A673 (cell line): ENCODE data around the gene VPS13D. TPM values are rescaled to one million over a fixed set of nuclear protein-coding genes. Genes with fewer than 3 reads are reported as not detected.

Experiments used
- BruUV-seq: library from RNA; stranded (reverse); fragments of 400-500 nt; replicated peaks from 2 replicates; lab custom pipeline; 2021; lab: Mats Ljungman, UMichigan
- CTCF ChIA-PET: fragments of 300-600 bp; sonication (Branson Sonifier 250); formaldehyde crosslinking; loops from one replicate; lab custom pipeline; 2022; ENCODE audit warnings: antibody characterized with exemption; lab: Charles Lee
- POLR2A ChIA-PET: fragments of 300-600 bp; sonication (Branson Sonifier 250); formaldehyde crosslinking; loops from one replicate; lab custom pipeline; 2022; ENCODE audit warnings: antibody characterized with exemption; ENCODE audit not compliant: low non-redundant PET; lab: Charles Lee
- DNase-seq: peaks from one replicate; pipeline ENCODE4 v3.0.0-alpha.2; 2015; ENCODE audit warnings: low spot score
- H3K27ac ChIP-seq: fragments of 200-600 bp; sonication (generic); 2 replicates; pipeline ENCODE4 v1.5.1; 2016; ENCODE audit warnings: mixed run types, low read depth, mild to moderate bottlenecking, mixed read lengths, antibody characterized with exemption, low read length; ENCODE audit not compliant: poor library complexity, severe bottlenecking
- H3K27me3 ChIP-seq: fragments of 200-600 bp; sonication (generic); replicated peaks from 2 replicates; pipeline ENCODE4 v1.6.1; 2017; ENCODE audit warnings: mixed run types, low read depth, mild to moderate bottlenecking, mixed read lengths, antibody characterized with exemption, low read length; ENCODE audit not compliant: insufficient read depth, poor library complexity
- H3K36me3 ChIP-seq: fragments of 200-600 bp; sonication (generic); 2 replicates; pipeline ENCODE4 v1.6.1; 2016; ENCODE audit warnings: mixed run types, mild to moderate bottlenecking, mixed read lengths, antibody characterized with exemption, low read length; ENCODE audit not compliant: insufficient read depth, poor library complexity, severe bottlenecking
- H3K4me1 ChIP-seq: fragments of 200-600 bp; sonication (generic); 2 replicates; pipeline ENCODE4 v1.6.1; 2017; ENCODE audit warnings: mixed run types, mild to moderate bottlenecking, mixed read lengths, antibody characterized with exemption, low read length; ENCODE audit not compliant: insufficient read depth, poor library complexity, severe bottlenecking
- H3K4me3 ChIP-seq: fragments of 200-600 bp; sonication (generic); 2 replicates; pipeline ENCODE4 v1.5.1; 2016; ENCODE audit warnings: low read depth, mixed run types, mild to moderate bottlenecking, mixed read lengths, low read length; ENCODE audit not compliant: poor library complexity, severe bottlenecking
- H3K9me3 ChIP-seq: fragments of 200-600 bp; sonication (generic); 2 replicates; pipeline ENCODE4 v1.6.1; 2016; ENCODE audit warnings: mixed run types, low read depth, mild to moderate bottlenecking, mixed read lengths, antibody characterized with exemption, low read length; ENCODE audit not compliant: poor library complexity, severe bottlenecking
- EZH2 ChIP-seq: fragments of 200-600 bp; sonication (generic); IDR thresholded peaks from 2 replicates; pipeline ENCODE4 v1.6.1; 2017; ENCODE audit warnings: borderline replicate concordance, low read depth, mild to moderate bottlenecking, mixed read lengths, antibody characterized with exemption, low read length; ENCODE audit not compliant: poor library complexity, severe bottlenecking
- intact Hi-C: fragments of 100-400 bp; cut with micrococcal nuclease; formaldehyde crosslinking; loops from one replicate; pipeline ENCODE4 v1.10.0; 2022; ENCODE audit not compliant: unreplicated experiment
- total RNA-seq: library from RNA; stranded (reverse); gene quantifications from 2 replicates; pipeline ENCODE4 v1.2.3, GENCODE V29; 2021
- TF ChIP-seq, protein P1 (sequence below): fragments of 300-800, 200-600 bp; sonication (generic); conservative IDR thresholded peaks from 2 replicates; pipeline ENCODE4 v1.5.1; 2017; ENCODE audit warnings: low read depth, mild to moderate bottlenecking, antibody characterized with exemption, low read length, moderate library complexity, mixed read lengths

Gene VPS13D
- total RNA-seq, 1 experiment from 2014 or later, result 32.5 TPM

DNA sequence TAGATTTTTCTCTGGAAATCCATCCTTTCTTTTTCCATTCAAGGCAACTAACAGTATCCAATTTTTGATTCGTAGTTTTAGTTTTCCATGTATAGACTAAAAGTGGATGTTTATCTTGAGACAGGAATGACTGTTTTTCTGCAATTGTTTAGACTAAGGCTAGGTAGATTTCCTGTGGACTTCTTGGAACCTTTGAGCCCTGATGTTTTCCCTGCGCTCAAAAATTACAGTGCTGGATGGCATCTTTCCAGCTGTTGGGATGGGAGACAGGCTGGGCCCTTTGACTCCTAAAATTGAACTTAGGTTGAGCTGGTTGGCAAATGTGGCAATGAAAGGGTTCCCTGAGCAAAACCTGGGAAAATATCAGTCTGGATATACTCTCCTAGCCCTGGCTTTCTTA lies 207.8 kb downstream of the VPS13D start:
- no TSS peak for BruUV-seq
- TF ChIP-seq, protein P1, sequence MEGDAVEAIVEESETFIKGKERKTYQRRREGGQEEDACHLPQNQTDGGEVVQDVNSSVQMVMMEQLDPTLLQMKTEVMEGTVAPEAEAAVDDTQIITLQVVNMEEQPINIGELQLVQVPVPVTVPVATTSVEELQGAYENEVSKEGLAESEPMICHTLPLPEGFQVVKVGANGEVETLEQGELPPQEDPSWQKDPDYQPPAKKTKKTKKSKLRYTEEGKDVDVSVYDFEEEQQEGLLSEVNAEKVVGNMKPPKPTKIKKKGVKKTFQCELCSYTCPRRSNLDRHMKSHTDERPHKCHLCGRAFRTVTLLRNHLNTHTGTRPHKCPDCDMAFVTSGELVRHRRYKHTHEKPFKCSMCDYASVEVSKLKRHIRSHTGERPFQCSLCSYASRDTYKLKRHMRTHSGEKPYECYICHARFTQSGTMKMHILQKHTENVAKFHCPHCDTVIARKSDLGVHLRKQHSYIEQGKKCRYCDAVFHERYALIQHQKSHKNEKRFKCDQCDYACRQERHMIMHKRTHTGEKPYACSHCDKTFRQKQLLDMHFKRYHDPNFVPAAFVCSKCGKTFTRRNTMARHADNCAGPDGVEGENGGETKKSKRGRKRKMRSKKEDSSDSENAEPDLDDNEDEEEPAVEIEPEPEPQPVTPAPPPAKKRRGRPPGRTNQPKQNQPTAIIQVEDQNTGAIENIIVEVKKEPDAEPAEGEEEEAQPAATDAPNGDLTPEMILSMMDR, result no peak
- no peak for TF ChIP-seq EZH2
- H3K9me3 ChIP-seq, result no peaks in the 10 kb centered on the region
- H3K27ac ChIP-seq, result no peak overlapping the region
- ChIA-PET CTCF (no interaction called here), POLR2A (no interaction called here)
- H3K36me3 ChIP-seq, result no peaks in the 10 kb centered on the region
- intact Hi-C loops, result no loop called here
- peaks cover 34% of the 10 kb centered on the region for H3K4me1 ChIP-seq
- H3K4me3 ChIP-seq, result no peak overlapping the region
- no peaks in the 10 kb centered on the region for H3K27me3 ChIP-seq
- DNase-seq, result no peak

DNA sequence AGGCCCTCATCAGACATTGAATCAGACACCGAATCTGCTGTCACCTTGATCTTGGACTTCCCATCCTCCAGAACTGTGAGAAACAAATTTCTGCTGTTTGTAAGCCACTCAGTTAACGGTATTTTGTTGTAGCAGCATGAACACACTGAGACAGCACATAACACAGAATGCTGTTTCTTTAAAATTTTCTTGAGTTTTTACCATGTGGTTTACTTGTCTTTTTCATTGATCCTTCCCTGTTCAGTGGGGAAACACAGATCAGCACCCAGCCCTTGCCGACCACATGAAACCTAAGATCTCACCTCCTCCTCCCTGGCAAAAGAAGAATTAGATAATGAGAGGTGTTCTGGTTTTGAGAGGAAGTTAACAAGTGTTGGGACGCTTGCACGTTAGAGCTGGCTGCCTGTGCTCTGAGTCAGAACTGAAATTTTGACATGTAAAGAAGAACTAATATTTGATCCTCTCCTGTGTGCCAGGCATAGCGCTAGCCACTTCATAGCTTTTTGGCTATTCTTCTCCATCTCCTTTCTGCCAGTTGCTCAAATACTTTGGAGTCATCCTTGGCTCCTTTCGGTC lies 208.6 kb downstream of the VPS13D start:
- H3K27me3 ChIP-seq, result no peaks in the 10 kb centered on the region
- H3K27ac ChIP-seq, result no peak overlapping the region
- no peaks in the 10 kb centered on the region for H3K9me3 ChIP-seq
- H3K4me1 ChIP-seq, result peaks cover 28% of the 10 kb centered on the region
- POLR2A ChIA-PET, result no interaction called here
- no TSS peak for BruUV-seq
- no peaks in the 10 kb centered on the region for H3K36me3 ChIP-seq
- DNase-seq, result no peak
- TF ChIP-seq EZH2, result no peak
- TF ChIP-seq, protein P1, result no peak
- CTCF ChIA-PET, result no interaction called here
- intact Hi-C loops, result no loop called here
- no peak overlapping the region for H3K4me3 ChIP-seq

DNA sequence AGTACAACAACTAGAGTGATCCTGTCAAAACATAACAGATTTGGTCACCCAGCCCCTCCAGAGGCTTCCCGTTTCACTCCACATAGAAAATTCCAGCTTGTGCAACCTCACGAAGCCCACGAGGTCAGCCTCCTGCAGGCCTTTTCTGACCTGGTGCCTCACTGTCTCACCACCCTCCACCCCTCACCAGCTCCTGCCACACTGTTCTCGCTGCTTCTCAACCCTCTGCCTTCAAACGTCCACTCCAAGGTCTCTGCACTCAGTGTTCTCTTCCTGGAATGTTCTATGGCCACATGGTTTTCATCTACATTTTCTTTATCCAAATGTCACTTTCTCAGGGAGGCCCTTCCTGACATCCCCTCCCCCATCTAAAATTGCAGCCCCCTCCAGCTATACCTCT lies 209.2 kb downstream of the VPS13D start:
- peaks cover 22% of the 10 kb centered on the region for H3K4me1 ChIP-seq
- H3K27ac ChIP-seq, result no peak overlapping the region
- ChIA-PET POLR2A (no interaction called here), CTCF (no interaction called here)
- no peaks in the 10 kb centered on the region for H3K36me3 ChIP-seq
- no peak for TF ChIP-seq EZH2
- TF ChIP-seq, protein P1, result no peak
- intact Hi-C loops, result no loop called here
- no TSS peak for BruUV-seq
- no peak for DNase-seq
- no peaks in the 10 kb centered on the region for H3K9me3 ChIP-seq
- H3K4me3 ChIP-seq, result no peak overlapping the region
- H3K27me3 ChIP-seq, result no peaks in the 10 kb centered on the region
